SU-DHL-6 (cell line): ENCODE data around the gene KCTD10.

Experiments used
- H2AFZ ChIP-seq: fragments of 200-600 bp; sonication (generic); 2 replicates; pipeline ENCODE4 v1.6.1; 2014; ENCODE audit warnings: low read depth, mild to moderate bottlenecking, moderate library complexity, mixed read lengths, antibody characterized with exemption, low read length; ENCODE audit not compliant: severe bottlenecking
- H3F3A ChIP-seq: fragments of 200-600 bp; shearing (Covaris generic); 2 replicates; pipeline ENCODE4 v1.6.0; 2016; ENCODE audit warnings: antibody characterized with exemption, mild to moderate bottlenecking; ENCODE audit not compliant: insufficient read depth
- H3K27ac ChIP-seq: fragments of 200-600 bp; sonication (generic); 2 replicates; pipeline ENCODE4 v1.5.1; 2016; ENCODE audit warnings: low read depth, mild to moderate bottlenecking, low read length, moderate library complexity, mixed read lengths
- H3K27me3 ChIP-seq: fragments of 200-600 bp; sonication (generic), shearing (Covaris generic); 2 replicates; pipeline ENCODE4 v1.6.0; 2014; ENCODE audit warnings: mild to moderate bottlenecking, low read length
- H3K36me3 ChIP-seq: fragments of 200-600 bp; sonication (generic); 2 replicates; pipeline ENCODE4 v1.6.1; 2014; ENCODE audit warnings: mild to moderate bottlenecking, low read length, mixed read lengths
- H3K4me2 ChIP-seq: fragments of 300-600, 200-600 bp; shearing (Covaris generic), sonication (generic); 2 replicates; pipeline ENCODE4 v1.6.0; 2014; ENCODE audit warnings: low read length, low read depth, mild to moderate bottlenecking; ENCODE audit not compliant: poor library complexity, severe bottlenecking
- H3K4me3 ChIP-seq: fragments of 200-600 bp; sonication (generic); 2 replicates; pipeline ENCODE4 v1.5.1; 2014; ENCODE audit warnings: antibody characterized with exemption, low read length, mild to moderate bottlenecking, mixed read lengths; ENCODE audit not compliant: insufficient read depth, poor library complexity, severe bottlenecking
- H3K79me2 ChIP-seq: fragments of 200-600 bp; sonication (generic); 2 replicates; pipeline ENCODE4 v1.6.1; 2014; ENCODE audit warnings: mild to moderate bottlenecking, low read length, moderate library complexity; ENCODE audit not compliant: insufficient read depth
- H3K9ac ChIP-seq: fragments of 200-600 bp; sonication (generic); 2 replicates; pipeline ENCODE4 v1.7.0; 2014; ENCODE audit warnings: mild to moderate bottlenecking, low read length
- H3K9me2 ChIP-seq: fragments of 200-600 bp; sonication (generic); replicated peaks from 2 replicates; pipeline ENCODE4 v1.6.1; 2014; ENCODE audit warnings: low read length; ENCODE audit not compliant: insufficient read depth
- H3K9me3 ChIP-seq: fragments of 200-600 bp; sonication (generic); 2 replicates; pipeline ENCODE4 v1.6.1; 2014; ENCODE audit warnings: low read length, mixed read lengths; ENCODE audit not compliant: insufficient read depth
- H4K20me1 ChIP-seq: fragments of 200-600 bp; sonication (generic); 2 replicates; pipeline ENCODE4 v1.6.1; 2014; ENCODE audit warnings: low read depth, mild to moderate bottlenecking, antibody characterized with exemption, low read length, moderate library complexity, mixed read lengths
- CTCF ChIP-seq: fragments of 200-600 bp; sonication (generic); IDR thresholded peaks from one replicate; pipeline ENCODE4 v1.5.1; 2017; ENCODE audit warnings: antibody characterized with exemption, mild to moderate bottlenecking, low read length, moderate library complexity; ENCODE audit not compliant: insufficient read depth, poor library complexity, severe bottlenecking
- EZH2phosphoT487 ChIP-seq: fragments of 200-600 bp; sonication (generic), shearing (Covaris generic); conservative IDR thresholded peaks from 2 replicates; pipeline ENCODE4 v1.6.1; 2018; ENCODE audit warnings: mild to moderate bottlenecking, antibody characterized with exemption, low read length, moderate library complexity, mixed read lengths

Gene KCTD10

GRCh38 chr12:109452489-109452888 is 24.6 kb downstream of the KCTD10 start:
- Histone ChIP-seq H4K20me1 (no peaks in the 10 kb centered on the region), H3K27me3 (no peaks in the 10 kb centered on the region), H3K9me3 (no peaks in the 10 kb centered on the region), H3F3A (no peaks in the 10 kb centered on the region), H3K27ac (no peak overlapping the region), H3K4me2 (no peak overlapping the region), H3K36me3 (peaks cover 7% of the 10 kb centered on the region; the same call in 1 of the 2 replicates), H3K4me3 (no peak overlapping the region), H3K79me2 (no peaks in the 10 kb centered on the region), H2AFZ (no peak overlapping the region), H3K9me2 (no peaks in the 10 kb centered on the region), H3K9ac (no peak overlapping the region)
- TF ChIP-seq CTCF (no peak), EZH2phosphoT487 (no peak)

GRCh38 chr12:109451400-109451799 is 25.7 kb downstream of the KCTD10 start:
- H3K9me3 ChIP-seq, result no peaks in the 10 kb centered on the region
- no peak for TF ChIP-seq EZH2phosphoT487
- TF ChIP-seq CTCF, result no peak
- no peaks in the 10 kb centered on the region for H3K27me3 ChIP-seq
- no peaks in the 10 kb centered on the region for H3F3A ChIP-seq
- no peak overlapping the region for H3K4me2 ChIP-seq
- H4K20me1 ChIP-seq, result no peaks in the 10 kb centered on the region
- no peaks in the 10 kb centered on the region for H3K79me2 ChIP-seq
- H2AFZ ChIP-seq, result no peak overlapping the region
- no peak overlapping the region for H3K27ac ChIP-seq
- H3K9ac ChIP-seq, result no peak overlapping the region
- no peak overlapping the region for H3K4me3 ChIP-seq
- 0 out of 2 replicates have a peak, but pooled peaks cover 2% of the 10 kb centered on the region for H3K36me3 ChIP-seq
- H3K9me2 ChIP-seq, result no peaks in the 10 kb centered on the region

GRCh38 chr12:109450980-109451379 is 26.1 kb downstream of the KCTD10 start:
- H4K20me1 ChIP-seq, result no peaks in the 10 kb centered on the region
- no peaks in the 10 kb centered on the region for H3K9me2 ChIP-seq
- H2AFZ ChIP-seq, result no peak overlapping the region
- H3K27me3 ChIP-seq, result no peaks in the 10 kb centered on the region
- no peak overlapping the region for H3K27ac ChIP-seq
- H3K9me3 ChIP-seq, result no peaks in the 10 kb centered on the region
- H3K4me3 ChIP-seq, result no peak overlapping the region
- H3K36me3 ChIP-seq, result 0 out of 2 replicates have a peak, but pooled peaks cover 2% of the 10 kb centered on the region
- no peaks in the 10 kb centered on the region for H3F3A ChIP-seq
- no peak overlapping the region for H3K4me2 ChIP-seq
- no peak for TF ChIP-seq CTCF
- TF ChIP-seq EZH2phosphoT487, result no peak
- no peak overlapping the region for H3K9ac ChIP-seq
- no peaks in the 10 kb centered on the region for H3K79me2 ChIP-seq
